Tibial nerve (tissue), 4 donors: ENCODE data around the gene ATP2B3. TPM values are rescaled to one million over a fixed set of nuclear protein-coding genes. Genes with fewer than 3 reads are reported as not detected.
A peak's percentile ranks its signal among the peaks of the same experiment; 100 is the strongest.

ENCODE experiments used
- DNase-seq, 2 donors: peaks; one replicate each; pipeline ENCODE4 v3.0.0-alpha.2; 2019; ENCODE audit warnings: low spot score in 2 of 2
- H3K27ac ChIP-seq, 4 donors: fragments of 200-600 bp; sonication (generic) in 3 of 4; one replicate each; pipeline ENCODE4 v1.5.1; 2017 to 2019; ENCODE audit warnings: mild to moderate bottlenecking in 1 of 4
- H3K27me3 ChIP-seq, 2 donors: fragments of 200-600 bp; sonication (generic) in 1 of 2; one replicate each; pipeline versions ENCODE4 v1.5.1 to v1.6.0; 2017 to 2019
- H3K36me3 ChIP-seq, 3 donors: fragments of 200-600 bp; sonication (generic); one replicate each; pipeline ENCODE4 v1.5.1; 2018 to 2019
- H3K4me1 ChIP-seq, 4 donors: fragments of 200-600 bp; sonication (generic) in 3 of 4; one replicate each; pipeline ENCODE4 v1.5.1; 2017 to 2019
- H3K4me3 ChIP-seq, 4 donors: fragments of 200-600 bp; sonication (generic) in 3 of 4; one replicate each; pipeline ENCODE4 v1.5.1; 2017 to 2019; ENCODE audit warnings: mild to moderate bottlenecking in 1 of 4, moderate library complexity in 1 of 4
- H3K9me3 ChIP-seq, 4 donors: fragments of 200-600 bp; sonication (generic) in 3 of 4; one replicate each; pipeline ENCODE4 v1.5.1; 2017 to 2019
- EP300 ChIP-seq, 2 donors: sonication (generic); formaldehyde crosslinking; IDR thresholded peaks; one replicate each; pipeline ENCODE4 v1.6.1; 2017; ENCODE audit warnings: antibody characterized with exemption in 2 of 2, mild to moderate bottlenecking in 1 of 2
- POLR2A ChIP-seq, 2 donors: fragments of 450-650 bp; IDR thresholded peaks; one replicate each; pipeline ENCODE4 v1.6.1; 2017; ENCODE audit warnings: antibody characterized with exemption in 2 of 2, mild to moderate bottlenecking in 2 of 2, moderate library complexity in 2 of 2
- WGBS, 2 donors: methylation state at CpG; one replicate each; pipeline ENCODE4 v1.1.5; 2018; 5-methylcytosine and 5-hydroxymethylcytosine counted together
- total RNA-seq, 4 donors: library from RNA; depleted of rRNA; stranded (reverse); fragments of >200 nt; gene quantifications; one replicate each; pipeline ENCODE4 v1.1.0, GENCODE V29; 2016
- TF ChIP-seq, protein P1 (sequence below), 5 experiments: fragments of 200-600 bp in 3 of 5; fragments of 450-650 bp in 2 of 5; sonication (generic) in 3 of 5; IDR thresholded peaks; one replicate each; pipeline ENCODE4 v1.5.1; 2016 to 2019; ENCODE audit warnings: antibody characterized with exemption in 5 of 5, mild to moderate bottlenecking in 3 of 5, moderate library complexity in 2 of 5

Gene ATP2B3
- total RNA-seq, 4 donors from 2014 or later, result not detected

DNA sequence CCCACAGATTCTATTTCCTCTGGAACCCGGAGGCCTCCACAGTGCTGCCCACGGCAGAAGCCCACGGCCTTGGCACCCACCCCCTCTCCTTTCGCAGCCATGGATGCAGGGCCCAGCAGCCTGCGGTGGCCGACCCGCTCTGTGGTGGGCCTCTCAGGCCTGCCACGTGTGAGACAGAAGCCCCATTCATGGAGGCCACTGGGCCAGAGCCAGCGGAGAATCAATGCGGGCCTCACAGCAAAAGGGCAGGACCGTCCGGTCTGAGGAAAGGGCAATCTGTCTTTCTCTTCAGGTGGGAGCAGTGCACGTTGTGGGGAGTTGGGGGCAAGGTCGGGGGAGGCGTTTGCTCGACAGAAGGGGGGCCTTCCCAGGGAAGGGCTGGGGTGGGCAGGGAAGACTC is 38.7 kb upstream of the ATP2B3 start:
- TF ChIP-seq POLR2A (IDR thresholded peaks at IDR 0.05), result no peak
- no peak for TF ChIP-seq EP300 (IDR thresholded peaks at IDR 0.05)
- TF ChIP-seq, protein P1, sequence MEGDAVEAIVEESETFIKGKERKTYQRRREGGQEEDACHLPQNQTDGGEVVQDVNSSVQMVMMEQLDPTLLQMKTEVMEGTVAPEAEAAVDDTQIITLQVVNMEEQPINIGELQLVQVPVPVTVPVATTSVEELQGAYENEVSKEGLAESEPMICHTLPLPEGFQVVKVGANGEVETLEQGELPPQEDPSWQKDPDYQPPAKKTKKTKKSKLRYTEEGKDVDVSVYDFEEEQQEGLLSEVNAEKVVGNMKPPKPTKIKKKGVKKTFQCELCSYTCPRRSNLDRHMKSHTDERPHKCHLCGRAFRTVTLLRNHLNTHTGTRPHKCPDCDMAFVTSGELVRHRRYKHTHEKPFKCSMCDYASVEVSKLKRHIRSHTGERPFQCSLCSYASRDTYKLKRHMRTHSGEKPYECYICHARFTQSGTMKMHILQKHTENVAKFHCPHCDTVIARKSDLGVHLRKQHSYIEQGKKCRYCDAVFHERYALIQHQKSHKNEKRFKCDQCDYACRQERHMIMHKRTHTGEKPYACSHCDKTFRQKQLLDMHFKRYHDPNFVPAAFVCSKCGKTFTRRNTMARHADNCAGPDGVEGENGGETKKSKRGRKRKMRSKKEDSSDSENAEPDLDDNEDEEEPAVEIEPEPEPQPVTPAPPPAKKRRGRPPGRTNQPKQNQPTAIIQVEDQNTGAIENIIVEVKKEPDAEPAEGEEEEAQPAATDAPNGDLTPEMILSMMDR (IDR thresholded peaks at IDR 0.05), result no peak
- no peak for DNase-seq
- WGBS, 2 donors, result 42 to 75% methylated on average over 4 to 7 of the region's 16 CpGs
- peaks cover 0 to 57% (median 2%) of the 10 kb centered on the region in 4 donors for H3K4me1 ChIP-seq
- H3K27ac ChIP-seq, result peak overlapping the region in 2 of 4 donors; percentile 38 to 75
- H3K4me3 ChIP-seq, result no peak overlapping the region
- H3K36me3 ChIP-seq, result no peaks in the 10 kb centered on the region
- no peaks in the 10 kb centered on the region for H3K27me3 ChIP-seq
- H3K9me3 ChIP-seq, result no peaks in the 10 kb centered on the region

DNA sequence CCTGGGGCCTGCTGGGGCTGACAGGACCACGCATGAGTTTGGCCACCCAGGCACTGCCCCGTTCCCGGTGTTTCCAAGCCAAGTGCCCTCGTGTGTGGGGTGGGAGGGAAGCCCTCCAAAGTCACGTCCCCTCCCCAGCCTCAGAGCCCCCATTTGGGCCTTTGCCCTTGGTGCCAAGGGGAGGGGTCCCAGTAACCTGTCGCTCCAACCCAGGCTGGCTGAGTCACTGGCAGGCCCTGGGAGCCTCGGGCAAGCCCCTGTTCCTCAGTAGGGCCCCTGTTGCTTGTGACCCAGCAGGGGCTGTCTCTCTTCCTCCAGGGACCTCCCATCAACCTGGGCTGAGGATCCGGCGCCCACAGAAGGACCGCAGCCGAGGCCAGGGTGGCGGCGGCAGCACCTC is 36.4 kb upstream of the ATP2B3 start:
- H3K4me3 ChIP-seq, result no peak overlapping the region
- peaks cover 0 to 38% (median 2%) of the 10 kb centered on the region in 4 donors for H3K4me1 ChIP-seq
- TF ChIP-seq POLR2A (IDR thresholded peaks at IDR 0.05), result no peak
- TF ChIP-seq, protein P1 (IDR thresholded peaks at IDR 0.05), result no peak
- no peak for TF ChIP-seq EP300 (IDR thresholded peaks at IDR 0.05)
- DNase-seq, result no peak
- H3K9me3 ChIP-seq, result no peaks in the 10 kb centered on the region
- 92% methylated on average over 13 of the region's 13 CpGs; no CpG with 5 or more reads in 1 of the 2 donors for WGBS, 2 donors
- no peaks in the 10 kb centered on the region for H3K36me3 ChIP-seq
- H3K27ac ChIP-seq, result no peak overlapping the region
- no peaks in the 10 kb centered on the region for H3K27me3 ChIP-seq

DNA sequence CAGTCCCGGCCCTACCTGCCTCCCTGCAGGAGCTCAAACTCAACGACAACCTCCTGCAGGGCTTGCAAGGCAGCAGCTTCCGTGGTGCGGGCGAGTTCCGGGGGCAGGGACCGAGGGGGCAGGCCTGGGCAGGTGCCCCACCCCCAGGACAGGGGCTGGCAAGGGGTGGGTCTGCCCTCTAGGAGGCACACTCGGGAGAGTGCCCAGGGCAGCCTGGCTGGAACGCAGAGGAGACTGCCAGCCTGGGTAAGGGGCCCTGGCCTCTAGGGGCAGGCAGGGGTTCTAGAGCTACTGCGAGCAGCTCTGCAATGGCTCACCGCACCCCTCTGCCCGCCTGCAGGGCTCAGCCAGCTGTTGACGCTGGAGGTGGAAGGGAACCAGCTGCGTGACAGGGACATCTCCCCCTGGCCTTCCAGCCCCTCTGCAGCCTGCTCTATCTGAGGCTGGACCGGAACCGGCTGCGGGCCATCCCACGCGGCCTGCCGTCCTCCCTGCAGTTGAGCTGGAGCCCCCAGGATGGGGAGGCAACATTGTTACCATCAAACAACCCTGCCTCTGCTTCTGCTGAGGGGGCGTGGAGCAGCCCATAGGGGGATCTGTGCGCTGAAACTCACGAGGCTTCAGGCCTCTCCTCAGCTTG is 34.9 kb upstream of the ATP2B3 start:
- H3K4me3 ChIP-seq, result no peak overlapping the region
- no peaks in the 10 kb centered on the region for H3K9me3 ChIP-seq
- no peak overlapping the region for H3K27ac ChIP-seq
- WGBS, 2 donors, result 90% methylated on average over 23 of the region's 23 CpGs; no CpG with 5 or more reads in 1 of the 2 donors
- TF ChIP-seq EP300 (IDR thresholded peaks at IDR 0.05) (no peak), POLR2A (IDR thresholded peaks at IDR 0.05) (no peak)
- TF ChIP-seq, protein P1 (IDR thresholded peaks at IDR 0.05), result no peak
- DNase-seq, result no peak
- H3K4me1 ChIP-seq, result peaks cover 0 to 28% (median under 1%) of the 10 kb centered on the region in 4 donors
- no peaks in the 10 kb centered on the region for H3K36me3 ChIP-seq
- H3K27me3 ChIP-seq, result no peaks in the 10 kb centered on the region

DNA sequence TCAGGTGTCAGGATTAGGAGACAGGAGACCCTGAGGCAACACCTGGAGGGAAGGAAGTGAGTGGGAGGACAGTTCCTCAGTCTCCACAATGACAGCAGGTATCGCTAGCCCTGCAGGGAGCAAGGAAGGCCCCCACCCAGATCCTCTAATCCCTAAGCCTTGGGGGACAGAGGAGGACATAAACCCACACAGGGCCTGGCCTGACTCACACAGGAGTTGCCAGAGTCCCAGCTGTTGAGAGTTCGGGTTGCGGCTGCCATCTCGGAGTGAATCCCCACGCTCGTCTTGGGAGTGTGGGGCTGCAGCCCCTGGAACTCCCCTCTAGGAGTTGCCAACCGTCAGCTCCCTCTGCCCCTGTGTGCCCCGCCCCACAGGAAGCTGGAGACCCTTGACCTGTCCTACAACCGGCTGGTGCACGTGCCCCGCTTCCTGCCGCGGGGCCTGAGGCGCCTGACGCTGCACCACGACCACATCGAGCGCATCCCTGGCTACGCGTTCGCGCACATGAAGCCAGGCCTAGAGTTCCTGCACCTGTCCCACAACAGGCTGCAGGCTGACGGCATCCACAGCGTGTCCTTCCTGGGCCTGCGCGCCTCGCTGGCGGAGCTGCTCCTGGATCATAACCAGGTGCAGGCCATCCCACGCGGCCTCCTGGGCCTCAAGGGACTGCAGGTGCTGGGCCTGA is 31.9 kb upstream of the ATP2B3 start:
- no peak for DNase-seq
- H3K9me3 ChIP-seq, result no peaks in the 10 kb centered on the region
- no peak for TF ChIP-seq EP300 (IDR thresholded peaks at IDR 0.05)
- TF ChIP-seq POLR2A (IDR thresholded peaks at IDR 0.05), result no peak
- TF ChIP-seq, protein P1 (IDR thresholded peaks at IDR 0.05), result no peak
- H3K4me1 ChIP-seq, result peaks cover 0 to 22% (median 7%) of the 10 kb centered on the region in 4 donors
- H3K4me3 ChIP-seq, result no peak overlapping the region
- WGBS, 2 donors, result 60 to 88% methylated on average over 1 to 30 of the region's 30 CpGs
- H3K27ac ChIP-seq, result no peak overlapping the region
- no peaks in the 10 kb centered on the region for H3K36me3 ChIP-seq
- no peaks in the 10 kb centered on the region for H3K27me3 ChIP-seq

DNA sequence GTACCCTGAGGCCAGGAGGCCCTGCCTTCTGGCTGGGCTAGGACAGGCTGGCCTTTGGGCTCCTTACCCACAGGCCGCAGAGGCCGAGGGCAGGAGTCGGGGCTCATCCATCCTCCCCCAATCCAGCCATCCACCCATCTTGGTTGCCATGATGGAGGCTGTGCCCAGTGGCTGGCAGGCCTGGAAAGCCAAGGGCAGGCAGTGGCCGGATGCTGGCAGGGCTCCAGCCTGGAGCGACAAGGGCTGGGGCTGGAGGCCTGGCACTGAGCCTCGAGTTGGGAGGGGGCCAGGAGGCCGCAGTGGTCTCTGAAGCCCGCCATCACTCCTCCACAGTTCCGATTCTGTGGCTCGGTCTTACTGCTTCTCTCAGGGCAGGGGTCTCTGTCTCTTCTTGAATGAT is 31.3 kb upstream of the ATP2B3 start:
- Histone ChIP-seq H3K27me3 (no peaks in the 10 kb centered on the region), H3K9me3 (no peaks in the 10 kb centered on the region), H3K27ac (no peak overlapping the region), H3K4me1 (peaks cover 0 to 22% (median 7%) of the 10 kb centered on the region in 4 donors), H3K4me3 (no peak overlapping the region), H3K36me3 (no peaks in the 10 kb centered on the region)
- TF ChIP-seq, protein P1 (IDR thresholded peaks at IDR 0.05), result no peak
- TF ChIP-seq EP300 (IDR thresholded peaks at IDR 0.05), result no peak
- no peak for TF ChIP-seq POLR2A (IDR thresholded peaks at IDR 0.05)
- no peak for DNase-seq
- WGBS, 2 donors, result 80% methylated on average over 9 of the region's 10 CpGs; no CpG with 5 or more reads in 1 of the 2 donors
